ENCODE data around the gene RALGAPB.
A peak's percentile ranks its signal among the peaks of the same experiment; 100 is the strongest.
"Not testable (repeated sequence)": the region's sequence is repeated elsewhere in the genome, so short reads cannot be mapped to it uniquely, and the experiment has no call there.

RALGAPB gene

GRCh38 chr20:38447251-38447661 lies 25.4 kb upstream of the RALGAPB start:
- DNase-seq (ENCODE audit: low spot score), result no peak

- peak; percentile 70 for DNase-seq (ENCODE audit: low spot score)
Measured at GRCh38 chr20:38447931-38448675, 24.5 kb upstream of the RALGAPB start.

- DNase-seq (ENCODE audit: low spot score), result no peak
Measured at GRCh38 chr20:38449046-38449445, 23.6 kb upstream of the RALGAPB start.

- DNase-seq (ENCODE audit: low spot score), result no peak
Measured at GRCh38 chr20:38450412-38450975, 22.1 kb upstream of the RALGAPB start.

GRCh38 chr20:38452880-38453624 lies 19.6 kb upstream of the RALGAPB start:
- DNase-seq (ENCODE audit: low spot score), result no peak

GRCh38 chr20:38453941-38454340 lies 18.7 kb upstream of the RALGAPB start:
- no peak for DNase-seq (ENCODE audit: low spot score)

GRCh38 chr20:38454556-38455473 lies 17.8 kb upstream of the RALGAPB start:
- no peak for DNase-seq (ENCODE audit: low spot score)

GRCh38 chr20:38458314-38458713 lies 14.3 kb upstream of the RALGAPB start:
- DNase-seq (ENCODE audit: low spot score), result no peak

- no peak for DNase-seq (ENCODE audit: low spot score)
Measured at GRCh38 chr20:38460040-38460623, 12.5 kb upstream of the RALGAPB start.

- DNase-seq (ENCODE audit: low spot score), result not testable (repeated sequence)
Measured at GRCh38 chr20:38460631-38461030, 12.0 kb upstream of the RALGAPB start.

- not testable (repeated sequence) for DNase-seq (ENCODE audit: low spot score)
Measured at GRCh38 chr20:38461167-38461566, 11.5 kb upstream of the RALGAPB start.

GRCh38 chr20:38461569-38461968 lies 11.1 kb upstream of the RALGAPB start:
- not testable (repeated sequence) for DNase-seq (ENCODE audit: low spot score)

- no peak for DNase-seq (ENCODE audit: low spot score)
Measured at GRCh38 chr20:38466171-38466570, 6.5 kb upstream of the RALGAPB start.

- DNase-seq (ENCODE audit: low spot score), result no peak
Measured at GRCh38 chr20:38466983-38467382, 5.7 kb upstream of the RALGAPB start.

GRCh38 chr20:38471245-38471644 lies 1.4 kb upstream of the RALGAPB start:
- DNase-seq (ENCODE audit: low spot score), result no peak

- DNase-seq (ENCODE audit: low spot score), result no peak
Measured at GRCh38 chr20:38471987-38472512, 593 bp upstream of the RALGAPB start.

- DNase-seq (ENCODE audit: low spot score), result peak; percentile 22
Measured at GRCh38 chr20:38473367-38473795, 738 bp downstream of the RALGAPB start.

- no peak for DNase-seq (ENCODE audit: low spot score)
Measured at GRCh38 chr20:38477747-38478146, 5.1 kb downstream of the RALGAPB start.

GRCh38 chr20:38479596-38479995 lies 7.0 kb downstream of the RALGAPB start:
- no peak for DNase-seq (ENCODE audit: low spot score)

GRCh38 chr20:38485041-38485440 lies 12.4 kb downstream of the RALGAPB start:
- DNase-seq (ENCODE audit: low spot score), result no peak

- DNase-seq (ENCODE audit: low spot score), result no peak
Measured at GRCh38 chr20:38489181-38489580, 16.5 kb downstream of the RALGAPB start.
